Heart right ventricle (tissue), 16 donors: ENCODE results near the gene SHISAL1. TPM values are rescaled to one million over a fixed set of nuclear protein-coding genes. Genes with fewer than 3 reads are reported as not detected.

ENCODE experiments used
- ATAC-seq, 8 donors: fragments of 200-7000 bp; cut with Tn5 transposase; one replicate each; pipeline ENCODE4 v1.9.1; 2020; ENCODE audit warnings: mild to moderate bottlenecking in 8 of 8, moderate library complexity in 8 of 8, moderate number of reproducible peaks in 1 of 8
- DNase-seq, 2 donors: peaks; one replicate each; pipeline ENCODE4 v3.0.0-alpha.2; 2020
- H3K27ac ChIP-seq, 10 donors: fragments of 200-600 bp; sonication (generic) in 2 of 10; one replicate each; pipeline versions ENCODE4 v1.5.0 to v1.8.0; 2020 to 2022; ENCODE audit warnings: mild to moderate bottlenecking in 3 of 10
- H3K27me3 ChIP-seq, 7 donors: fragments of 200-600 bp; one replicate each; pipeline ENCODE4 v1.8.0; 2021 to 2022; ENCODE audit warnings: mild to moderate bottlenecking in 2 of 7
- H3K36me3 ChIP-seq, 9 donors: fragments of 200-600 bp; sonication (generic) in 1 of 9; one replicate each; pipeline versions ENCODE4 v1.5.0 to v1.8.0; 2020 to 2022; ENCODE audit warnings: mild to moderate bottlenecking in 2 of 9
- H3K4me1 ChIP-seq, 9 donors: fragments of 200-600 bp; sonication (generic) in 1 of 9; one replicate each; pipeline versions ENCODE4 v1.5.0 to v1.8.0; 2020 to 2022; ENCODE audit warnings: mild to moderate bottlenecking in 4 of 9
- H3K4me3 ChIP-seq, 10 donors: fragments of 200-600 bp; sonication (generic) in 2 of 10; one replicate each; pipeline versions ENCODE4 v1.5.0 to v1.8.0; 2020 to 2022; ENCODE audit warnings: mild to moderate bottlenecking in 7 of 10, moderate library complexity in 2 of 10
- H3K9me3 ChIP-seq, 11 donors: fragments of 200-600 bp in 10 of 11; sonication (generic) in 2 of 11; one replicate each; pipeline versions ENCODE4 v1.5.0 to v1.8.0; 2013 to 2022; ENCODE audit warnings: mild to moderate bottlenecking in 2 of 11, control low read depth in 1 of 11, moderate library complexity in 1 of 11
- WGBS, 2 donors: extraction: QIAGEN DNeasy Blood & Tissue Kit; methylation state at CpG; one replicate each; pipeline ENCODE4 v1.1.7; 2013; ENCODE audit warnings: inconsistent platforms in 1 of 2; 5-methylcytosine and 5-hydroxymethylcytosine counted together
- intact Hi-C, 10 donors: fragments of 100-400 bp; cut with DNase I; formaldehyde crosslinking; loops; one replicate each; pipeline versions ENCODE4 v1.11.1 to v1.14.2; 2022
- polyA plus RNA-seq, 2 donors: library from polyadenylated mRNA; stranded (reverse); fragments of 200-250 nt; gene quantifications; one replicate each; pipeline ENCODE4 v1.2.3, GENCODE V29; 2013
- total RNA-seq, 10 donors: library from RNA; stranded (reverse); fragmentation: NEBNext Ultra II Directional in 3 of 10; extraction: Animal tissue kit (Norgen Biotek cat#: 25700) in 3 of 10; gene quantifications; one replicate each; pipeline versions ENCODE4 v1.2.1 to v1.2.4, GENCODE V29; 2021 to 2023
- TF ChIP-seq, protein P1 (sequence below), 9 donors: fragments of 200-600 bp; sonication (generic) in 2 of 9; IDR thresholded peaks; one replicate each; pipeline versions ENCODE4 v1.5.0 to v1.8.0; 2021 to 2022; ENCODE audit warnings: antibody characterized with exemption in 9 of 9, mild to moderate bottlenecking in 5 of 9, moderate library complexity in 1 of 9
- donor health status: Arrhythmogenic right ventricular cardiomyopathy.
- donor health status: ischemic (EF 13 %, LVEDD 7.1; RV severe dilation, severe dysfunction).
- donor health status: healthy with polysubstance abuse.
- donor health status: DM: no; HTN: yes; CAD: no.
- donor health status: DM: no; HTN: no; CAD: no.
- donor health status: ischemic (EF 25% LVEDD 6.9; RV normal size, moderate dysfunction).
- donor health status: ischemic (EF 25% LVEDD 5.7; RV mildly dilated, moderate dysfunction).
- donor health status: healthy.
- donor health status: DM: yes; HTN: yes; CAD: no.
- donor health status: Ischemic cardiomyopathy.
- donor health status: ischemic (EF 35%, LVEDD 5.7; RV mildly dilated, moderate dysfunction).
- donor health status: nonischemic (EF 11% LVEDD 7.7; RV severe dilation, severe dysfunction).
- donor health status: DM: yes; HTN: yes; CAD: no.
- donor health status: PGD.
- donor health status: ischemic (EF 29% LVEDD 5.4; RV normal size, mild dysfunction).
- donor health status: nonischemic (EF 23%, LVEDD 6.1; RV moderate dilation, normal function).

SHISAL1 gene
- total and polyA plus RNA-seq, 12 donors = 0.15 to 1.7 (median 0.63) TPM

- peaks cover 0 to 9% (median 0%) of the 10 kb centered on the region in 7 donors for H3K27me3 ChIP-seq
- ATAC-seq (no peak), DNase-seq (no peak)
- H3K9me3 ChIP-seq = no peaks in the 10 kb centered on the region
- 59 to 74% methylated on average over 5 of the region's 5 CpGs for WGBS, 2 donors
- H3K4me1 ChIP-seq = no peaks in the 10 kb centered on the region
- no peaks in the 10 kb centered on the region for H3K36me3 ChIP-seq
- TF ChIP-seq, protein P1, sequence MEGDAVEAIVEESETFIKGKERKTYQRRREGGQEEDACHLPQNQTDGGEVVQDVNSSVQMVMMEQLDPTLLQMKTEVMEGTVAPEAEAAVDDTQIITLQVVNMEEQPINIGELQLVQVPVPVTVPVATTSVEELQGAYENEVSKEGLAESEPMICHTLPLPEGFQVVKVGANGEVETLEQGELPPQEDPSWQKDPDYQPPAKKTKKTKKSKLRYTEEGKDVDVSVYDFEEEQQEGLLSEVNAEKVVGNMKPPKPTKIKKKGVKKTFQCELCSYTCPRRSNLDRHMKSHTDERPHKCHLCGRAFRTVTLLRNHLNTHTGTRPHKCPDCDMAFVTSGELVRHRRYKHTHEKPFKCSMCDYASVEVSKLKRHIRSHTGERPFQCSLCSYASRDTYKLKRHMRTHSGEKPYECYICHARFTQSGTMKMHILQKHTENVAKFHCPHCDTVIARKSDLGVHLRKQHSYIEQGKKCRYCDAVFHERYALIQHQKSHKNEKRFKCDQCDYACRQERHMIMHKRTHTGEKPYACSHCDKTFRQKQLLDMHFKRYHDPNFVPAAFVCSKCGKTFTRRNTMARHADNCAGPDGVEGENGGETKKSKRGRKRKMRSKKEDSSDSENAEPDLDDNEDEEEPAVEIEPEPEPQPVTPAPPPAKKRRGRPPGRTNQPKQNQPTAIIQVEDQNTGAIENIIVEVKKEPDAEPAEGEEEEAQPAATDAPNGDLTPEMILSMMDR (IDR thresholded peaks at IDR 0.05) = no peak
- no peak overlapping the region for H3K4me3 ChIP-seq
- no peak overlapping the region for H3K27ac ChIP-seq
- intact Hi-C loops = no loop called here
Observed at GRCh38 chr22:44273175-44273574, 39.6 kb downstream of the SHISAL1 start.

GRCh38 chr22:44272401-44272771, 40.4 kb downstream of the SHISAL1 start:
- 63 to 74% methylated on average over 5 of the region's 5 CpGs for WGBS, 2 donors
- DNase-seq = no peak
- Histone ChIP-seq H3K36me3 (no peaks in the 10 kb centered on the region), H3K9me3 (no peaks in the 10 kb centered on the region), H3K4me3 (no peak overlapping the region), H3K27me3 (peaks cover 0 to 9% (median 0%) of the 10 kb centered on the region in 7 donors), H3K4me1 (no peaks in the 10 kb centered on the region), H3K27ac (no peak overlapping the region)
- no peak for ATAC-seq
- TF ChIP-seq, protein P1 (IDR thresholded peaks at IDR 0.05) = no peak
- intact Hi-C loops = no loop called here

DNA sequence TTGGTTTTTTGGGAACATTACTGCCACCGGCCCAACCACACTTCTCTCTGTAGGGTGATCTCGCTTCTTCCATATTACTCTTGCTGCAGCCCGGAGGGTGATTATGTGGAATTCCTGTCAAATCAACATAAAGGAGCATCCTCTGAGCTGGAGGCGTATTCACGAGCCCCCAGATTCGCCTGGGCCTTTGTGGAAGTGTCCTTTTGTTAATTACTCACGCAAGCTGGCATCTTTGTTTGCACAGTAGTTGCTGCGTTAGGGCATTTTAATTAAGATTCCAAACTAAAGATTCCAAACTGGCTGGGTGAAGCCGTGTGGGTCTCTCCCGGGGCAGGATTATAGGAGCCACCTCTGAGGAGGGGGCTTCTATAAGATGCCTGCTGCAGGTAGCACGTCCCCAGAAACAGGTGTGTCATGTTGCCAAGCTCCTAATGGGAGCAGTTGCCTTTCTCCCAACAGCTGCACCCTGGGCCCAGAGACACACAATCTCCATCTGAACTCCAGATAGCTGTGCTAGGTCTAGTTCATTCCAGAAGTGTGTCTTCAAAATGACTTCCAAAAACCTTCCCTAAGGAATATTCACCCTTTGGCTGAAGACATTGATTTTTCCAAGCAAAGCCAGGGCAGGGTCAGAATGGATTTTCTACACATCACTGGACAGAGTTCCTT, 40.9 kb downstream of the SHISAL1 start:
- Histone ChIP-seq H3K27ac (no peak overlapping the region), H3K36me3 (no peaks in the 10 kb centered on the region), H3K9me3 (no peaks in the 10 kb centered on the region), H3K4me3 (no peak overlapping the region), H3K4me1 (peaks cover 0 to 2% (median 0%) of the 10 kb centered on the region in 9 donors), H3K27me3 (peaks cover 0 to 6% (median 0%) of the 10 kb centered on the region in 7 donors)
- TF ChIP-seq, protein P1 (IDR thresholded peaks at IDR 0.05) = no peak
- intact Hi-C loops = no loop called here
- WGBS, 2 donors = 87 to 89% methylated on average over 11 of the region's 11 CpGs
- no peak for DNase-seq
- ATAC-seq = no peak

GRCh38 chr22:44271010-44271500, 41.7 kb downstream of the SHISAL1 start:
- Histone ChIP-seq H3K27ac (no peak overlapping the region), H3K27me3 (peaks cover 0 to 4% (median 0%) of the 10 kb centered on the region in 7 donors), H3K4me3 (no peak overlapping the region), H3K9me3 (no peaks in the 10 kb centered on the region), H3K4me1 (peaks cover 0 to 5% (median 0%) of the 10 kb centered on the region in 9 donors), H3K36me3 (no peaks in the 10 kb centered on the region)
- no peak for ATAC-seq
- intact Hi-C loops = no loop called here
- TF ChIP-seq, protein P1 (IDR thresholded peaks at IDR 0.05) = no peak
- no peak for DNase-seq
